Esophagus squamous epithelium (tissue), 4 donors: ENCODE measurements around the gene RSBN1L.

ENCODE experiments used
- CTCF ChIP-seq, 6 experiments: fragments of 450-650 bp in 4 of 6; fragments of 200-600 bp in 2 of 6; sonication (generic) in 2 of 6; IDR thresholded peaks; one replicate each; pipeline ENCODE4 v1.5.1; 2016 to 2019; ENCODE audit warnings: antibody characterized with exemption in 6 of 6, mild to moderate bottlenecking in 4 of 6, moderate library complexity in 4 of 6
- POLR2A ChIP-seq, 4 donors: fragments of 450-650 bp; IDR thresholded peaks; one replicate each; pipeline ENCODE4 v1.6.1; 2017; ENCODE audit warnings: antibody characterized with exemption in 4 of 4, mild to moderate bottlenecking in 4 of 4, moderate library complexity in 3 of 4

DNA sequence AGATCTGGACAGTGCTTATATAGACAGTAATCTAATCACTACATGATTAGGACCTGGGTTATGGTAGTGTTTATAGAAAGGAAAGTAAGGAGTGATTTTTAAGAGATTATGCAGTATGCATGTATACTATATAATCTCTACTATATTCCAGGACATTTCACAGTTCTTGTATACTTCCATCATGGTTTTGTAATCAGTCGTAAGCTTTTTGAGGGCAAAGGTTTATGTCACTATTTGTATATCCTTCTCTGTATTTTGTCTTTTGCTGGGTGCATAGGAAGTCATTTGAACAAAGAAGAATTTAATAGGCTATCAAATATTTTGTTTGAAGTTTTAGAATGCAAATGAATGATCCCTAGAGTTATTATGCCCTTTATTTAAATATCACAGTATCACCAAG is 39.2 kb downstream of the RSBN1L start:
- TF ChIP-seq CTCF (IDR thresholded peaks at IDR 0.05) (no peak), POLR2A (IDR thresholded peaks at IDR 0.05) (no peak)
